Femur (tissue), 1 donor: ENCODE results near the gene COPRS.
A peak's percentile ranks its signal among the peaks of the same experiment; 100 is the strongest.
"Not testable (repeated sequence)": the region's sequence is repeated elsewhere in the genome, so short reads cannot be mapped to it uniquely, and the experiment has no call there.

ENCODE experiments used
- DNase-seq: peaks from one replicate; pipeline ENCODE4 v3.0.0-alpha.2; 2017

The COPRS gene

GRCh38 chr17:31843070-31843745 lies 15.8 kb downstream of the COPRS start:
- peak; percentile 87 for DNase-seq

DNA sequence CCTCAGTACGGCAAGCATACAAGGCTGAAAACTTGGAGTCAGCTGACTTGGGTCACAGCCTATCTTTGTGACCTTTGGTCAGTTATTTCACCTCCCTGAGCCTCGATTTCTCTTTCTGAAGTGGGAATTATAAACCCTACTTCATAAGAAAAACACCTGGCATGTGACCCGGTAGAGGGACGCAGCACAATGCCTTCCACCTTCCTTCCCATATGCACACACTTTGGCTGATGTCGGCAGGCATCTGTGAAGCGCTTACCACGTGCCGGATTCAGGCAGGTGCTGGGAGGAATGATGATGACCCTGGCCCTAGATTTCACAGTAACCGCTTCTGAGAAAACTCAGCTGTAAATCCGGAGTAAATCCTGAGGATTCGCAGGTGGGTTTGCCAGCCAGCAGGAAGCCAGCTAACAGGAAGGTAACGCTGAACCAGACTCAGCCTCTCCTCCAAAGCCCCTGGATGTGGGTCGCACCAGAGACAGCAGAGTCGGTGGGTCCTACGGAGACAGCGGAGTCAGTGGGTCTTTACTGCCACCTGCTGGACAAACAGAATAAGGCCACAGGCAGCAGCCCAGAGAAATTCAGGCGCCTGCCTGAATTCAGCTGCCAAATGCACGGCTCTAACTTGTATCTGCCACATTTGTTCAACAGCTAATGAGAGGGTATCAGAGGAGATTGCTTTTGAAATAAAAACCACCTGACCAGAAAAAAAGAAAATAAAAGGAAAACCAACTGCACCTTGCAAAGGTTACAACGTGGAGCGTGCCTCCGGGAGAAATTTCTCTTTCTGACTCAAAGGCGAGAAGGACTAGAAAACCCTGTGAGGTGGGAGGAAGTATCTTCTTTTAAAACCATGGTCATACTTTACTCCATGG lies 16.6 kb downstream of the COPRS start:
- DNase-seq: peak; percentile 89

- DNase-seq: no peak
Measured at GRCh38 chr17:31841850-31842194, 17.2 kb downstream of the COPRS start.

DNA sequence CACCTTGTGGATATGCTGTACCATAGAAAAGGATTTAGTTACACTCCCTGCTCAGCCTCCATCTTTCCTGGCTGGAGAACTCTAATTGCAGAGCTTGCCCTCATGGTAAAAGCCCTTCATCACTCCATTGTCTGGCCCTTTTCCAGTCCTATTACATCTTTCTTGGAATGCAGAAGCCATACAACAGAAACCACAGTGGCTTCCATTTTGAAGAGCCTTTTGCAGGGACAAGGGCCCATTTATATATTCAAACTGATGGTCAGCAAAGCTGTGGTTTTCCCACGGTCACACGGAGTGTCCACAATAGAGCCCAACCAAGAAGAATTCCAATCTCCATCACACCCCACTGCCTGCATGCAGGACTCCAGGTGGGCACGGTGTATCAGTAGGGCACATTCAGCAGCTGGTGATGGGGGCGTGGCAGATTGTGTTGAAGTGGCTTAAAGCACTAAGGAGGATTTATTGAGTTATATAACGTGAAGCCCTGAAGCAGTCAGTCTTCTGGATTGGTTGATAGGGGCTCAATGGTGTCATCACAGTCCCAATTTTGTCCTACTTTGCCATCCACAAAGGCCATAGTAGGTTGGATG lies 20.3 kb downstream of the COPRS start:
- DNase-seq: no peak

GRCh38 chr17:31835984-31836383 lies 23.1 kb downstream of the COPRS start:
- DNase-seq: no peak

DNA sequence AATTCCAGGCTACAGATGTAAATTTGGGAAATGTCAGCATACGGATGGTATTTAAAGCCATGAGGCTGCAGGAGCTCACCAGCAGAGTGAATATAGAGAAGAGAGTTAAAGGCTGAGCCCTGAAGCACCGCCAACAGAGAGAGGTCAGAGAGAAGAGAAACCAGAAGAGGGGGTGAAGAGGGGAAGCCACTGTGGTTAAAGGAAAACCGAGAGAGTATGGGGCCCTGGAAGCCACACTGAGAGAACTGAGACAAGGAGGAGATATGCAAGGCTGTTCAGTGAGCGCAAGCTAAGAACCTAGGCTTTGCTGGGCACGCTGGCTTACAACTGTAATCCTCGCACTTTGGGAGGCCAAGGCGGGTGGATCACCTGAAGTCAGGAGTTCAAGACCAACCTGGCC lies 24.6 kb downstream of the COPRS start:
- DNase-seq: no peak

- no peak for DNase-seq
Measured at GRCh38 chr17:31832746-31833145, 26.3 kb downstream of the COPRS start.

DNA sequence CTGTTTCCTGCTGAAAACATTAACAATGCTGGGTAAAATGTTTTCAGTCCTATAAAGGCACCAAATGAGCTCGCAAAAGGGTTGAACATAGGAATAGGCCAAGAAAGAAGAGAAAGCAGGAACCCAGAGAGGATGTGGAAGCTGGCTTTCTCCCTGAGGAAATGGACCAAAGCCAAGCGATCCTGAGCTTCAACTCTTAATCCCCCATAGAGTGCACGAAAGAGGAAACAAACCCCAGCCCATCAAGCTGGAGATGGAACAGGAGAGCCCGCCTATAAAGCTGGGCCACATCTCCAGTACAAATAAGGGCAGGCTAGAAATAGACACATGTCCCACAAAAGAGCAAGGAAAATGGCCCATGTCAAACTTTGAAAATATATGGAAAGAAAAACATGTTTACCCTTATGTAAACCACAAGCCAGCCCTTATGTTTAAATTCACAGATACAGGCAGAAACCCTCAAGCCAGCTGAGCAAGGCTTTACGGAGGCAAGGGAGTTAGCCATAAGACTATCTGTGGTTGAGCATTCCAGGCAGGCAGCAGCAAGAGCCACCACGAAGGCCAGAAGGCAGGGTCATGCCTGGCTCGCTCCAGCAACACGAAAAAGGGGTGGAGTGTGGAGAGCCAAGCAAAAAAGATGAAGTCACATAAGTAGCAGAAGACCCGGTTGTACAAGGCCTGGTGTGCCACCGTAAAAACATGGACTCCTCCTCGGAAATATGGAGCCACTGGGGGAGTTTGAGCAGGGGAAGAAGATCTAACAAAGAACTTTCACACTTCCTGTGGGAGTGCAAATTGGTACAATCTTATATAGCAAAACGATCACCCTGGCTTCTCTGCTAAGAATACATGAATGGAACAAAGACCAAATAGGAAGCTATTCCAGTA lies 27.8 kb downstream of the COPRS start:
- DNase-seq: peak; percentile 76

- no peak for DNase-seq
Measured at GRCh38 chr17:31829649-31830048, 29.4 kb downstream of the COPRS start.

DNA sequence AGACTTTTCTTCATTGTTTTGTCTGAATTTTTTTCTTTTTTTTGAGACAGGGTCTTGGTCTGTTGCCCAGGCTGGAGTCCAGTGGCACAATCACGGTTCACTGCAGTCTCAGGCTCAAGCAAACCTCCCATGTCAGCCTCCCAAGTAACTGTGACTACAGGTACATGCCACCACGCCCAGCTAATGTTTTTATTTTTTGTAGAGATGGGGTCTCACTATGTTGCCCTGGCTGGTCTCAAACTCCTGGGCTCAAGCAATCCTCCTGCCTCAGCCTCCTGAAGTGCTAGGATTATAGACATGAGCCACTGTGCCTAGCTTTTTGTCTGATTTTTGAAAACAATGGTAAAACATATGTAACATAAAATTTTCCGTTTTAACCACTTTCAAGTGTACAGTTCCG lies 30.1 kb downstream of the COPRS start:
- not testable (repeated sequence) for DNase-seq

DNA sequence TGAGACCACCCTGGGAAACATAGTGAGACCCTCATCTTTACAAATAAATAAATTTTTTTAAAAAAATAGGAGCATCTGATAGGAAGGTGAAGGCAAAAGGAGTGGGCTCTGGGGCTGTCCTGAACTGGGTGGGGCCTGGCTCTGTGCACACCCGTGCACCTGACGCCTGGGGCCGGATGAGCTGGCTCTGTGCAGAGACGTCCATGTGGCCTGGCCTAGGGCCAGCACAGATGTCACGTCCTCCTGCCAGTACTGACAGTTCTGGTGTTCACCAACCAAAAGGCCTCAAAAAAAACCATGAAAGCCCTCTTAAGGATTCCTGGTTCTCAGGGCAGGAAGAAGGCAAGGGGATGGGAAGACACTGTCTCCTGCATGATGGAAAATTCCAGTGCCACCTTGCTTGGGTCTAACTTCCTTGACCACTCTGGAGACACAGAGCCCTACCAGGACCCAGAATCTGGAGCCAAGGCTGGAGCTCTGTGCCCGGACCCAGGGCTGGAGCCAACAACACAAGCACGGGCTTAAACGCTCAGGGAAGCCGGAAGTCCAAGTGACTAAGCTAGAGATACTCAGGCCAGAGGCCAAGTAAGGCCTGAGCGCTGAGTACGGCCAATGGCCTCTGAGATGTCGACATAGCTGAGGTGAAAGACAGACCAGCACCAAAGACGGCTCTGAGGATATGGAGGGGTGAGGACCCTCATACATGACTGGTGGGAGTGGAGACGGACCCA lies 32.9 kb downstream of the COPRS start:
- DNase-seq: peak; percentile 41

DNA sequence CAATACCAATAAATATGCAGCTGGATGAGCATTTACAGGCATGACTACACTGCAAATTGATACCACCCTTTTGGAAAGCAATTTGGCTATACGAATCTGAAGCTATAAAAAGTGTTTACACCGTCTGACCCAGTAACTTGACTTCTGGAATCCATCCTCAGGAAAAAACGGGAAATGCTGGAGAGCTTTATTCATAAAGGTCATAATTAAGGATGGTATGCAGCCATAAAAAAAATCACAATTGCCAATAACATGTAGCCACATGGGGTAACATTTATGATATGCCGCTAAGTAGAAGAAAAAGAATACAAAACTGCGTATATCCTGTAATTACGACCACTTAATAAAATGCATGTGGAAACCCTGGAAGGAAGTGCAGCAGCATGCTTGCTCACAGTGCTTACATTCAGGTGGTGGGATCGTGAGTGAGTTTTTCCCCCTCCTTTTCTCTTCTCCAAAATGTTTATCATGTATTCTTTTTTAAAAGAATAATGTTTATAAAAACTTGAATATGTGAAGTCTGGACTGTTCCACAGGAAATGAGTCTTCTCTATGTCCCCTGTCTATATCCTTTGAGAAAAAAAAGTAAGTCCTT lies 34.2 kb downstream of the COPRS start:
- DNase-seq: no peak

GRCh38 chr17:31823014-31823413 lies 36.0 kb downstream of the COPRS start:
- DNase-seq: no peak

GRCh38 chr17:31820691-31821435 lies 38.2 kb downstream of the COPRS start:
- DNase-seq: no peak

DNA sequence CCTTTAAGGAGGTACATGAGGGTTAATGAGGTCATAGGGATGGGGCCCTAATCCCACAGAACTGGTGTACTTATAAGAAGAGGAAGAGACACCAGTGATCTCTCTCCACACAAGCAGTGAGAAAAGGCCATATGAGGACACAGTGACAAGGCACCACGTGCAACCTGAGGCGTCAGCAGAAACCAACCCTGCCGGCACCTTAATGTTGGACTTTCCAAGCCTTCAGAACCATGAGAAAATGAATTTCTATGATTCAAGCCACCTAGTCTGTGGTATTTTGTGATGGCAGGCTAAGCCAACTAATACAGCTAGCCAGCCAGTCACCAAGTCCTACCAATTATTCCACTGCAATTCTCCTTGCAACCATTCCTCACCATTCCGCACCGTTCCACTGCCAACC lies 39.5 kb downstream of the COPRS start:
- no peak for DNase-seq

GRCh38 chr17:31818863-31819262 lies 40.2 kb downstream of the COPRS start:
- DNase-seq: not testable (repeated sequence)

- no peak for DNase-seq
Measured at GRCh38 chr17:31815212-31815730, 43.8 kb downstream of the COPRS start.

GRCh38 chr17:31811101-31811500 lies 47.9 kb downstream of the COPRS start:
- no peak for DNase-seq

DNA sequence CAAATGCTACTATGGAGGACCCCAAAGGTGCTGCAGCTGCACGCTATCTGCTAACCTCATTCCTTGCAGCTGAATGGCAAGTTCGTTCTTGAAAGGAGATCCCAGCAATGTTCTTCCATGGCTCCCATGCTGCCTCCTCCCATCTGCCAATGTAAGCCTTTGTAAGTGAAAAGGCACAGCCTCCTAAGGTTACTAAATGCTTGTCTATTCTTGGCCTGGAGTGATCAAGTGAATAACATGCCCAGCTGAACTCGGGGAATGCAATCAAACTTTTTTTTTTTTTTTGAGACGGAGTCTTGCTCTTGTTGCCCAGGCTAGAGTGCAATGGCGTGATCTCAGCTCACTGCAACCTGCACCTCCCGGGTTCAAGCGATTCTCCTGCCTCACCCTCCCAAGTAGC lies 49.2 kb downstream of the COPRS start:
- DNase-seq: not testable (repeated sequence)

DNA sequence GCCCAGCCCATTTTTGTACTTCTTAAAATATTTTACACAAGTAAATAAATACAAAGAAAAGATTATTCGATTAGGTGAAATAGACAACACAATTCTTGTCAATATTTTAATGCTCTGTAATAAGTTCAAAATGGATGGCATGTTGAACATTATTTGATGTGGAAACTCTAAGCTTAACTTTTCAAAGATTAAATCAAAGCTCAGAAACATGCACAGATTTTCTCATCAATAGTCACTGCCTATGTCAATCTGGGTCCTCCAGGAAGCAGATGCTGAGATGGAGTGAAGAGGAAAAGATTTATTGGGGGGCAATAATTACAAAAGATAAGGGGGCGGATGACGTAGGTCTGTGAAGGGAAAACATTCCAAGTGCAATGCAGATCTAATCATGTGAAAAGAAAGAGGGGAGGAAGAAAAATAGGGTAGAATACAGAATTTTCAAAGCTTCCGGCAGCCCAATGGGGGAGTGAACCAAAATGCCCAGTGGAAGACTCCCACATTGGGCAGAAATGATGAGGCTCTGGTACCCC lies 50.5 kb downstream of the COPRS start:
- DNase-seq: no peak

GRCh38 chr17:31807846-31808245 lies 51.2 kb downstream of the COPRS start:
- DNase-seq: no peak
